Kidney glomerular epithelial cell (primary cell): ENCODE data around the gene RPL38.

Experiments used
- DNase-seq: peaks from one replicate; lab custom pipeline; 2025; lab: John Stamatoyannopoulos, UW

RPL38 gene

DNA sequence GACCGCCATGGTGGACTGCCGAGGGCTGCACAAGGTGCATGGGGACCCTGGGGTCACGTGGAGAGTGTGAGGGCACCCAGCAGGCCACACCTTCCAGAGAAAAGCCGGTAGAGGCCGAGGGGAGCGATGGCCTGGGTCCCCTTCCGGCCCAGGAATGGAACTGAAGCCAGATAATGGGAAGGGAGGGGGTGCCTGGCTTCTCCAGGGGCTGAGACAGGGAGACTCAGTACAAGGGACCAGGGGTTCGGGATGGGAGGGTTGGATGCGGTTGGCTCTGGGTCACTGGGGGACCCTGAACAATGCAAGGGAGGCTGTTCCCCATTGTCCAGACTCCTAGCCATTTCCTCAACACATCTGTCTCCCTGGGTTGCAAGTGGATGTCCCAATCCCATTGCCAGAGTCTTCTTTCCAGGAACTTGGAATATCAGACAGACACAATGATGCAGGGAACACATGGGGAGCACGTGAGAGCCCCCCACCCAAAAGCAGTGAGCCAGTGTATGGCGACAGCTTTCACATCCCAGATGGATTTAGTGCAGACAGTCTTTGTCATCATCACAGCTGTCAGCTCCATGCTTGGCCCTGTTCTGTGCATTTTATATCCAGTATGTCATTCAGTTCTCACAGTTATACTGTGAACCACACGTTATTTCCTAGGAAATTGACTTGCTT lies 47.0 kb downstream of the RPL38 start:
- no peak for DNase-seq

DNA sequence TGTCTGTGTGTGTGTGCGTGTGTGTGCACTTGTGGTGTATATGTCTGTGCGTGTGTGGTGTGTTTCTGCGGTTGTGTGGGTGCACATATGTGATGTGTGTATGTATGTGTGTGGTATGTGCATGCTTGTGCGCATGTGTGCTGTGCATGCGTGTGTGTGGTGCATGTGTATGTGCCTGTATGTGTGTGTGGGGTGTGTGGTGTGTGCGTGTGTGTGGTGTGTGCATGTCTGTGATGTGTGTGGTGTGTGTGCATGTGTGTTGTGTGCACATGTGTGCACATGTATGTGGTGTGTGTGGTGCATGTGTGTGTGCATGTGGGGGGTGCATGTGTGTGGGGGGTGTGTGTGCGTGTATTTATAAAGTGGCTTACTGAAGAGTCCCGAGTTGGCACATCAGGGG lies 47.6 kb downstream of the RPL38 start:
- DNase-seq, result no peak

DNA sequence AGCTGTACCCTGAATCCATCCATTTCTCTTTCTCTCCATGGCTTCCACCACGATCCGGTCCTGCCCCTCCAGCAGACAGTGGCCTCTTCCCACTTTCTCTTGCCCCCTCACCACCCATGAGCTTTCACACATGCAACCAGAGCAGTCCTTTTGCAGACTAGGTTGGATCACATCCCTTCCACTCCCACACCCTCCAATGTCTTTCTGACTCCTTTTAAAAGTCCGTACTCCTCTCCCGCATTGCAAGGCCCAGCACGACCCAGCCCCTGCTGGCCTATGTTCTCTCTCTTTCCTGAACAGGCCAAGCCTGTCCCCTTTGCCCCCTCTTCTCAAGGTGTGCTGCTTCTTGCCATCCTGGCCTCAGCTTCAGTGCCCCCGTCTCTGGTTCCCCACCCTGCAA lies 48.1 kb downstream of the RPL38 start:
- DNase-seq, result no peak

DNA sequence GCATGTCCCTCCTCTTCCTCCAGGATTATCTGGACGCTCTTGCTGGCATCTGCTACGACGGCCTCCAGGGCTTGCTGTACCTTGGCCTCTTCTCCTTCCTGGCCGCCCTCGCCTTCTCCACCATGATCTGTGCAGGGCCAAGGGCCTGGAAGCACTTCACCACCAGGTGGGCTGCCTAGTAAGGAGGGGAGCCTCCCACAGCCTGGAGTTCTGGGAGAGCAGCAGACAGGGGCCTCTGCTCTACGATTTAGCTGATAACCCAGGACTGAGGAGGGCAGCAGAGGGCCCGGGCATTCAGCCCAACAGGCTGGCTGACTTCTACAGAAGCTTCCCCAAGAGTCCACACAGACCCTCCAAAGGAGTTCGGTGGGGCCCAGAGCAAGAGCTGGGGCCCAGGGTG lies 48.7 kb downstream of the RPL38 start:
- DNase-seq, result no peak

DNA sequence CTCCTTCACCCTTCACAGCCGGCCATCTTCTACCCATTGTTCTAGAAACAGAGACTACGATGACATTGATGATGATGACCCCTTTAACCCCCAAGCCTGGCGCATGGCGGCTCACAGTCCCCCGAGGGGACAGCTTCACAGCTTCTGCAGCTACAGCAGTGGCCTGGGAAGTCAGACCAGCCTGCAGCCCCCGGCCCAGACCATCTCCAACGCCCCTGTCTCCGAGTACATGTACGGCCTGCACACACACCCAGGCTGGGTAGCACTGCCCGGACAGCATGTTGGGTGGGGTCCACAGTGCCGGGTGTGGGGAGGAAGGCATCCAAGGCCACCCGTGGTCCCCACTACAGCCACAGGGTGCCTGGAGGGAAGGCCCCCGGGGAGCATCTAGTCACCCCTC lies 49.6 kb downstream of the RPL38 start:
- DNase-seq, result no peak

DNA sequence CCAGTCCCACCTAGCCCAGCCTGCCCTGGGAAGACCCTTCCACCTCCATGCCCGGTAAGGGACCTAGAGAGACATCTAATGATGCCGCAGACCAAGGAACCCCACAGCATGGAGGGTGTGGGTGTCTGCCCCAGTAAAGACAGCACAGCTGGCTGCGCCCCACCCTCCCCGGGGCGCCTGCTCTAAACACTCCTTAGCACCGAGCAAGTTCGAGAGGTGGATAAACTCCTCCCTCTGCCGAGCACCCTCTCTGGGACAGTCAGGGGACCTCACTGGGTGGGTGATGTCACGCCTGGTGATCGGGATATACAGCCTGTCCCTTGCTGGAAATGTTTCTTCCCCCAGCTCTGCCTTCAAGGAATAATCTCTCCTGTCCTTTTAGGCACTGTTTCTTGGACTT lies 53.8 kb downstream of the RPL38 start:
- DNase-seq, result no peak

DNA sequence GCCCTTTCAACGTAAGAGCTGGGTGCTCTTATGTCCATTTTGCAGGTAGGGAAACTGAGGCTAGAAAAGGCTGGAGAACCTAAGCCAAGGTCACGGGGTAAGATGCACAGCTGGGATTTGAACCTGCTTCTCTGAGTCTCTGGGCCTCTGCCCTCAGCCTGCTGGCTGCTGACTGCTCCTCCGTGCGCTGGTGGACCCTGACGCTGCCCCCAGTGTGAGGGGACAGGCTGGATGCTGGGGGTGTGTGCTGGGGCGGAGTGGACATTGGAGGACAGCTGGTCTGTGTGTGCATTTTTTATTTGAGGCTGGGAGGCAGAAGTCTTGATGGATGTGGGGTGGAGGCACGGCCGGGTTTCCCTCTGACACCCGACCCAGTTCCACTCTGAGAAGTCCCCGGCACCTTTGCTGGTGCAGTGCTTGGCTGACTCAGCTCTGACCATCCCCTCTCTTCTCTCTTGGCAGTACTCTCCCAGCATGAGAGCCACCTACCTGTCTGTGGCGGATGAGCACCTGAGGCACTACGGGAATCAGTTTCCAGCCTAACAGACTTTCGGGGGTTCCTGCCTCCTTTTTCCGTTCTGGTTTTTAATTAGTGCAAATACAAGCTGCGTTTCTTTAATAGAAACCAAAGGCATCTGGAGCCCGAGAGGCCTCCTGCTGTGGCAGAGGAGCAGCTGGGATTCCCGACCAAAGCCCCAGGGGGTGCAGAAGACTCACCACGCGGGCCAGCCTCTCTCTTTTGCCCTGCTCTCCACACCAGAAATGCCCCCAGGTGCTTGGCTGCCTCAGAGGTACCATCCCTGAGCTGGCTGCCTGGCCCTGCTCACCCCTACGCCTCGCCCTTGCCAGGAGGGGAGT lies 56.4 kb downstream of the RPL38 start:
- DNase-seq, result no peak
